ENCODE results near the gene HOXC9. TPM values are rescaled to one million over a fixed set of nuclear protein-coding genes. Genes with fewer than 3 reads are reported as not detected.
A peak's percentile ranks its signal among the peaks of the same experiment; 100 is the strongest.

HOXC9 gene
- polyA plus RNA-seq (2011; rRNA removed) (2.3 and 5.2 TPM in 2 replicates), polyA plus RNA-seq (2017; fragmentation: RNase III; extraction: RNeasy Plus Mini Kit Qiagen cat#74134 plus additional on column Dnase treatment) (5.7 to 6.6 TPM (median 6.2 TPM) in 3 replicates), polyA minus RNA-seq (2011; rRNA and poly(A)+ RNA removed) (0.29 and 0.88 TPM in 2 replicates)
- 5.7 and 8.3 TPM in 2 replicates for polyA plus RNA-seq (2012; cell fraction: cytosol; rRNA removed)
- 5.1 and 6.8 TPM in 2 replicates for polyA plus RNA-seq (2012; cell fraction: nucleus; rRNA removed)

DNA sequence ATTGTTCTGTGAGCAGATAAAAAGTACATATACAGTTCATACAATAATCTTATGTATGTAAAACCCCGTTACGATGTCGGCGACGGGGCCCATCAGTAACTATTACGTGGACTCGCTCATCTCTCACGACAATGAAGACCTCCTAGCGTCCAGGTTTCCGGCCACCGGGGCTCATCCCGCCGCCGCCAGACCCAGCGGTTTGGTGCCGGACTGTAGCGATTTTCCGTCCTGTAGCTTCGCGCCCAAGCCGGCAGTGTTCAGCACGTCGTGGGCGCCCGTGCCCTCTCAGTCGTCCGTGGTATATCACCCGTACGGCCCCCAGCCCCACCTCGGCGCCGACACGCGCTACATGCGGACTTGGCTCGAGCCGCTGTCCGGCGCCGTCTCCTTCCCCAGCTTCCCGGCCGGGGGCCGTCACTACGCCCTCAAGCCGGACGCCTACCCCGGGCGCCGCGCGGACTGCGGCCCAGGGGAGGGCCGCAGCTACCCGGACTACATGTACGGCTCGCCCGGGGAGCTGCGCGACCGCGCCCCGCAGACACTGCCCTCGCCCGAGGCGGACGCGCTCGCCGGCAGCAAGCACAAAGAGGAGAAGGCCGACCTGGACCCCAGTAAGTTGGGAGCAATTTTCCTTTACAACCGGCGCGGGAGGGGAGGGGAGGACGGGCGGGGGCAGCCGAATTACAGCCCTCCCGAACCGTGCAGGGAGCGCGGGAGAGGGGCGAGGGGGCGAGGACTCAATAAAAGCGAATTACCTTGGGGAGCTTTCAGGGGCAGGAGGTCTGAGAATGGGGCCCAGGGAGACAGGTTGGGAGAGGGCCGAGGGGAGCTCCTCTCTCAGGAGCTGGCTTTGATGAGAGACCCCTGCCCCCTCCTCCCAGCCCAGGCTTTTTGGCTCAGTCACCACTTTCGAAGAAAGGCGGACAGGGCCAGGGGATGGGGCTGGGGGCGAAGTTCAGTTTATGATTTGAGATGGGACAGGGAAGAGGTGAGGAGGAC lies at the start of gene HOXC9:
HOXC9 (plus strand) TSS at position 46 of the 999 bp plus-strand sequence; CDS start at position 74, 28 bp downstream.
- Histone ChIP-seq H3K9me3 (no peaks in the 10 kb centered on the region), H3K27ac (peak within 1 kb of the TSS; percentile 93 to 96), H3K4me1 (peaks cover 10% of the 10 kb centered on the region), H3K4me2 (peak within 1 kb of the TSS; percentile 87), H3K4me3 (peak within 1 kb of the TSS; percentile 83)
- ChIA-PET POLR2A (interaction anchor here (0.6 to 2.2 kb wide), 8 partner anchors 8 to 208 kb away, joined by 3 to 18 read pairs (median 4); partner anchors contain the start of genes HOXC10, HOXC8 and SMUG1), CTCF (interaction anchor here (1.1 to 28.7 kb wide), 17 partner anchors 9 to 254 kb away, joined by 3 to 1074 read pairs (median 6); partner anchors contain the start of genes HOXC10, HOXC5, HOXC8 and SMUG1)
- TF ChIP-seq HMGXB4 (CRISPR knock-in tag; IDR thresholded peaks at IDR 0.05; ENCODE audit: borderline replicate concordance) (peak; percentile 63), ESRRA (IDR thresholded peaks at IDR 0.05; ENCODE audit: borderline replicate concordance, low read length) (no peak), PHF8 (IDR thresholded peaks at IDR 0.05; ENCODE audit: borderline replicate concordance, low read depth) (peak; percentile 81; the same call in 1 of the 2 replicates), RNF2 (IDR thresholded peaks at IDR 0.05; ENCODE audit: borderline replicate concordance, low read depth) (peak; percentile 74; the same call in 1 of the 2 replicates), NR3C1 (IDR thresholded peaks at IDR 0.05) (no peak), MAX (IDR thresholded peaks at IDR 0.05) (peak; percentile 79; the same call in 1 of the 2 replicates), CBX8 (IDR thresholded peaks at IDR 0.05) (no peak), SREBF2 (IDR thresholded peaks at IDR 0.05) (no peak), POLR2A (IDR thresholded peaks at IDR 0.05; ENCODE audit: low read length) (peak; percentile 20; the same call in 1 of the 2 replicates), JUN (IDR thresholded peaks at IDR 0.05) (peak in 1 of 2 experiments; percentile 39; a peak in 1 of 5 replicates), MAFK (IDR thresholded peaks at IDR 0.05; ENCODE audit: partially characterized antibody) (no peak), CHD2 (IDR thresholded peaks at IDR 0.05; ENCODE audit: low read length, partially characterized antibody) (no peak), RAD21 (conservative IDR thresholded peaks at IDR 0.05 in 1 of 2, IDR thresholded peaks at IDR 0.05 in 1 of 2) (no peak; a peak in 1 of 5 replicates)
- TF ChIP-seq, protein P1, sequence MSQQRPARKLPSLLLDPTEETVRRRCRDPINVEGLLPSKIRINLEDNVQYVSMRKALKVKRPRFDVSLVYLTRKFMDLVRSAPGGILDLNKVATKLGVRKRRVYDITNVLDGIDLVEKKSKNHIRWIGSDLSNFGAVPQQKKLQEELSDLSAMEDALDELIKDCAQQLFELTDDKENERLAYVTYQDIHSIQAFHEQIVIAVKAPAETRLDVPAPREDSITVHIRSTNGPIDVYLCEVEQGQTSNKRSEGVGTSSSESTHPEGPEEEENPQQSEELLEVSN (IDR thresholded peaks at IDR 0.05; ENCODE audit: borderline replicate concordance, low read depth) = peak; percentile 48; the same call in 1 of the 2 replicates
- TF ChIP-seq, protein P2, sequence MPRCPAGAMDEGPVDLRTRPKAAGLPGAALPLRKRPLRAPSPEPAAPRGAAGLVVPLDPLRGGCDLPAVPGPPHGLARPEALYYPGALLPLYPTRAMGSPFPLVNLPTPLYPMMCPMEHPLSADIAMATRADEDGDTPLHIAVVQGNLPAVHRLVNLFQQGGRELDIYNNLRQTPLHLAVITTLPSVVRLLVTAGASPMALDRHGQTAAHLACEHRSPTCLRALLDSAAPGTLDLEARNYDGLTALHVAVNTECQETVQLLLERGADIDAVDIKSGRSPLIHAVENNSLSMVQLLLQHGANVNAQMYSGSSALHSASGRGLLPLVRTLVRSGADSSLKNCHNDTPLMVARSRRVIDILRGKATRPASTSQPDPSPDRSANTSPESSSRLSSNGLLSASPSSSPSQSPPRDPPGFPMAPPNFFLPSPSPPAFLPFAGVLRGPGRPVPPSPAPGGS (IDR thresholded peaks at IDR 0.05) = no peak
- FAIRE-seq (no peak), DNase-seq (ENCODE audit: low read depth in 1 of 2, low spot score in 1 of 2) (no peak), ATAC-seq (peak; percentile 44 to 68)
- WGBS (ENCODE audit: missing lambda C conversion rate) = 7% methylated on average over 38 of the region's 87 CpGs

DNA sequence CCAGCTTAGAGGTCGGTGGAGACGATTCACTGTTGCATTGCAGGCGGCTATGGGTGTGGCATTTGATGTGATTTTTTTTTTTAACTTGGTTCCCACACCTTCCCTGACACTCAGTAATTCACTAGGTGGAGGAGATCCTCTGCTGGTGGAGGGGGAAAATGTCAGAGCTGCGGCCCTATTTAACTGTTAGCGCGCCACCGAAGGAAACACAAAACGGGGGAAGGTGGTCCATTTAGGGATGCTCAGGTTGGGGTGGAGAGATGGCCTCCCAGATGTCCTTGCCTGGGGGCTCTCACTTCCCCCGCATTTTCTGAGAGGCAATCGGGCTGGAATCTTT lies 49.6 kb upstream of the HOXC9 start:
- 61% methylated on average over 10 of the region's 10 CpGs for WGBS (ENCODE audit: missing lambda C conversion rate)
- Histone ChIP-seq H3K4me1 (peaks cover 14% of the 10 kb centered on the region), H3K27ac (no peak overlapping the region; a peak in 1 of 6 replicates), H3K4me3 (no peak overlapping the region), H3K4me2 (no peak overlapping the region), H3K9me3 (no peaks in the 10 kb centered on the region)
- DNase-seq (ENCODE audit: low read depth in 1 of 2, low spot score in 1 of 2) (peak in 1 of 2 experiments; percentile 36), FAIRE-seq (no peak), ATAC-seq (peak in 1 of 2 experiments; percentile 31; a peak in 3 of 6 replicates)
- ChIA-PET POLR2A (no interaction called here), CTCF (interaction anchor here (0.6 to 1.3 kb wide), 3 partner anchors 16 to 128 kb away, joined by 3 read pairs; no protein-coding TSS in a partner anchor)
- TF ChIP-seq RAD21 (conservative IDR thresholded peaks at IDR 0.05 in 1 of 2, IDR thresholded peaks at IDR 0.05 in 1 of 2) = peak; percentile 18 to 47; a peak in 2 of 5 replicates
- TF ChIP-seq, protein P3, sequence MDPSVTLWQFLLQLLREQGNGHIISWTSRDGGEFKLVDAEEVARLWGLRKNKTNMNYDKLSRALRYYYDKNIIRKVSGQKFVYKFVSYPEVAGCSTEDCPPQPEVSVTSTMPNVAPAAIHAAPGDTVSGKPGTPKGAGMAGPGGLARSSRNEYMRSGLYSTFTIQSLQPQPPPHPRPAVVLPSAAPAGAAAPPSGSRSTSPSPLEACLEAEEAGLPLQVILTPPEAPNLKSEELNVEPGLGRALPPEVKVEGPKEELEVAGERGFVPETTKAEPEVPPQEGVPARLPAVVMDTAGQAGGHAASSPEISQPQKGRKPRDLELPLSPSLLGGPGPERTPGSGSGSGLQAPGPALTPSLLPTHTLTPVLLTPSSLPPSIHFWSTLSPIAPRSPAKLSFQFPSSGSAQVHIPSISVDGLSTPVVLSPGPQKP (IDR thresholded peaks at IDR 0.05; ENCODE audit: low read depth, low read length) = no peak
- TF ChIP-seq CBX8 (IDR thresholded peaks at IDR 0.05) = no peak
